H1 (cell line): Measurements from ENCODE around the gene FBH1. TPM values are rescaled to one million over a fixed set of nuclear protein-coding genes. Genes with fewer than 3 reads are reported as not detected.

ENCODE experiments used
- CTCF ChIA-PET: fragments of 300-600 bp; sonication (Branson Sonifier 250); formaldehyde crosslinking; loops from one replicate; lab custom pipeline; 2021; ENCODE audit not compliant: partially characterized antibody; lab: Charles Lee
- POLR2A ChIA-PET: fragments of 300-600 bp; sonication (Branson Sonifier 250); formaldehyde crosslinking; loops from one replicate; lab custom pipeline; 2021; ENCODE audit warnings: inconsistent platforms; ENCODE audit not compliant: partially characterized antibody; lab: Charles Lee
- DNase-seq, 2 experiments: peaks; one replicate each; pipeline versions ENCODE4 v3.0.0 to v3.0.0-alpha.2; 2010 to 2022; ENCODE audit warnings: low spot score in 2 of 2, low read depth in 1 of 2, mixed read lengths in 1 of 2
- FAIRE-seq: peaks from 2 replicates; lab custom pipeline; 2011; peaks lifted over from hg19 to GRCh38; lab: Jason Lieb, UNC
- H2AFZ ChIP-seq: 2 replicates; pipeline ENCODE4 v1.8.1; 2012; ENCODE audit warnings: low read length, inconsistent platforms
- H2AK5ac ChIP-seq: 2 replicates; pipeline ENCODE4 v1.6.1; 2013; ENCODE audit warnings: low read depth, low read length
- H2BK120ac ChIP-seq: replicated peaks from 2 replicates; pipeline ENCODE3; 2013; ENCODE audit warnings: low read depth, low read length, inconsistent platforms
- H2BK12ac ChIP-seq: 2 replicates; pipeline ENCODE4 v1.6.1; 2013; ENCODE audit warnings: low read depth, low read length
- H2BK15ac ChIP-seq: 2 replicates; pipeline ENCODE4 v1.6.1; 2013; ENCODE audit warnings: low read length
- H2BK20ac ChIP-seq: 2 replicates; pipeline ENCODE4 v1.6.1; 2013; ENCODE audit warnings: low read length
- H2BK5ac ChIP-seq: 2 replicates; pipeline ENCODE4 v1.6.1; 2013; ENCODE audit warnings: low read depth, low read length
- H3K14ac ChIP-seq: 2 replicates; pipeline ENCODE4 v1.6.1; 2013; ENCODE audit warnings: inconsistent platforms; ENCODE audit not compliant: insufficient read length
- H3K18ac ChIP-seq: 2 replicates; pipeline ENCODE4 v1.6.1; 2013; ENCODE audit warnings: low read length; ENCODE audit errors: extremely low read depth
- H3K23ac ChIP-seq: 2 replicates; pipeline ENCODE4 v1.6.1; 2013; ENCODE audit warnings: inconsistent platforms; ENCODE audit not compliant: insufficient read length
- H3K23me2 ChIP-seq: 2 replicates; pipeline ENCODE4 v1.6.1; 2013; ENCODE audit warnings: low read depth, low read length
- H3K27ac ChIP-seq: 2 replicates; pipeline ENCODE4 v1.6.1; 2011; ENCODE audit warnings: low read depth, low read length, inconsistent platforms
- H3K27me3 ChIP-seq, 4 experiments: replicated peaks in 1 of 4; 1 replicate in 1 of 4; 2 replicates in 3 of 4; pipeline versions ENCODE4 v1.6.1 to v1.8.1; 2011 to 2013; ENCODE audit warnings: low read length in 3 of 4, mild to moderate bottlenecking in 3 of 4, inconsistent platforms in 2 of 4, mixed read lengths in 2 of 4, moderate library complexity in 1 of 4; ENCODE audit not compliant: control insufficient read depth in 3 of 4, insufficient read depth in 3 of 4; ENCODE audit errors: extremely low read depth in 1 of 4
- H3K36me3 ChIP-seq, 4 experiments: 2 replicates each; pipeline versions ENCODE4 v1.6.1 to v1.8.1; 2011 to 2013; ENCODE audit warnings: mild to moderate bottlenecking in 4 of 4, low read length in 3 of 4, moderate library complexity in 2 of 4, control low read depth in 1 of 4, inconsistent platforms in 1 of 4; ENCODE audit not compliant: insufficient read depth in 4 of 4, control insufficient read depth in 2 of 4
- H3K4ac ChIP-seq: replicated peaks from 2 replicates; pipeline ENCODE3; 2013; ENCODE audit warnings: low read length, low read depth, mixed read lengths, inconsistent platforms; ENCODE audit not compliant: insufficient read length
- H3K4me1 ChIP-seq, 4 experiments: replicated peaks in 1 of 4; 1 replicate in 1 of 4; 2 replicates in 3 of 4; pipeline versions ENCODE4 v1.6.1 to v1.8.1; 2011 to 2013; ENCODE audit warnings: low read length in 3 of 4, inconsistent platforms in 2 of 4, mixed read lengths in 1 of 4; ENCODE audit not compliant: insufficient read depth in 4 of 4, control insufficient read depth in 3 of 4
- H3K4me2 ChIP-seq, 2 experiments: 2 replicates each; pipeline versions ENCODE4 v1.6.1 to v1.8.1; 2011 to 2013; ENCODE audit warnings: low read depth in 2 of 2, low read length in 2 of 2, control low read depth in 1 of 2, inconsistent platforms in 1 of 2, mild to moderate bottlenecking in 1 of 2; ENCODE audit not compliant: insufficient read depth in 1 of 2
- H3K4me3 ChIP-seq, 4 experiments: fragments of 200-600, 300-600 bp in 1 of 4; sonication (generic), shearing (Covaris generic), sonication (Bioruptor Twin) in 1 of 4; 2 replicates each; pipeline versions ENCODE4 v1.5.1 to v1.8.1; 2011 to 2016; ENCODE audit warnings: low read length in 4 of 4, low read depth in 3 of 4, control low read depth in 2 of 4, inconsistent platforms in 2 of 4, mild to moderate bottlenecking in 2 of 4, mixed read lengths in 1 of 4, moderate library complexity in 1 of 4; ENCODE audit not compliant: insufficient read depth in 2 of 4; ENCODE audit errors: extremely low read depth in 1 of 4
- H3K56ac ChIP-seq: replicated peaks from 2 replicates; pipeline ENCODE3; 2013; ENCODE audit warnings: low read depth, mild to moderate bottlenecking, mixed read lengths, low read length, inconsistent platforms; ENCODE audit not compliant: insufficient read length
- H3K79me1 ChIP-seq: 2 replicates; pipeline ENCODE4 v1.6.1; 2013; ENCODE audit warnings: low read depth, low read length, control low read depth
- H3K79me2 ChIP-seq, 2 experiments: 2 replicates each; pipeline versions ENCODE4 v1.6.1 to v1.8.1; 2012 to 2013; ENCODE audit warnings: low read length in 2 of 2, mild to moderate bottlenecking in 2 of 2, inconsistent platforms in 1 of 2; ENCODE audit not compliant: insufficient read depth in 2 of 2, control insufficient read depth in 1 of 2
- H3K9ac ChIP-seq, 4 experiments: replicated peaks in 1 of 4; 1 replicate in 1 of 4; 2 replicates in 3 of 4; pipeline versions ENCODE4 v1.6.1 to v1.8.1; 2011 to 2013; ENCODE audit warnings: low read depth in 3 of 4, low read length in 3 of 4, control low read depth in 2 of 4, mild to moderate bottlenecking in 2 of 4, moderate library complexity in 2 of 4, inconsistent platforms in 1 of 4; ENCODE audit errors: extremely low read depth in 1 of 4
- H3K9me3 ChIP-seq, 2 experiments: 2 replicates each; pipeline versions ENCODE4 v1.6.1 to v1.8.1; 2012 to 2013; ENCODE audit warnings: mild to moderate bottlenecking in 2 of 2, moderate library complexity in 2 of 2, control low read depth in 1 of 2, inconsistent platforms in 1 of 2, low read depth in 1 of 2, low read length in 1 of 2, mixed read lengths in 1 of 2; ENCODE audit not compliant: insufficient read depth in 2 of 2
- H4K20me1 ChIP-seq, 2 experiments: replicated peaks in 1 of 2; 2 replicates each; pipeline versions ENCODE3 to v1.8.1; 2011 to 2013; ENCODE audit warnings: inconsistent platforms in 2 of 2, low read length in 2 of 2, mild to moderate bottlenecking in 1 of 2; ENCODE audit not compliant: insufficient read depth in 2 of 2, control insufficient read depth in 1 of 2
- H4K5ac ChIP-seq: 2 replicates; pipeline ENCODE4 v1.6.1; 2013; ENCODE audit warnings: low read length, low read depth, mixed read lengths, inconsistent platforms; ENCODE audit not compliant: insufficient read length
- H4K8ac ChIP-seq: 2 replicates; pipeline ENCODE4 v1.8.0; 2013; ENCODE audit warnings: mild to moderate bottlenecking, moderate library complexity, low read length, inconsistent platforms; ENCODE audit not compliant: insufficient read depth; ENCODE audit errors: extremely low read depth
- H4K91ac ChIP-seq: replicated peaks from 2 replicates; pipeline ENCODE3; 2013; ENCODE audit warnings: low read length, mixed read lengths, inconsistent platforms; ENCODE audit not compliant: insufficient read length
- CTBP2 ChIP-seq: IDR thresholded peaks from 2 replicates; pipeline ENCODE4 v1.7.0; 2011; ENCODE audit warnings: borderline replicate concordance, mild to moderate bottlenecking, moderate library complexity, mixed read lengths, low read length; ENCODE audit not compliant: insufficient read depth, insufficient read length
- EZH2 ChIP-seq: fragments of 200-600 bp; sonication (generic); IDR thresholded peaks from 2 replicates; pipeline ENCODE4 v1.7.1; 2012; ENCODE audit warnings: low read depth, mild to moderate bottlenecking, moderate library complexity, low read length, inconsistent platforms; ENCODE audit not compliant: severe bottlenecking
- MAFK ChIP-seq: IDR thresholded peaks from 2 replicates; pipeline ENCODE4 v1.6.1; 2012; ENCODE audit warnings: low read depth, mild to moderate bottlenecking, improper control_type of control experiment, low read length
- MAX ChIP-seq: IDR thresholded peaks from 2 replicates; pipeline ENCODE4 v1.6.1; 2012; ENCODE audit warnings: inconsistent platforms
- POU5F1 ChIP-seq: IDR thresholded peaks from 2 replicates; pipeline ENCODE4 v1.6.1; 2011; ENCODE audit warnings: low read depth, mild to moderate bottlenecking, low read length, moderate library complexity
- SIRT6 ChIP-seq: IDR thresholded peaks from one replicate; pipeline ENCODE4 v1.7.1; 2012; ENCODE audit warnings: low read length, inconsistent platforms
- WGBS, 2 experiments: shearing (Covaris generic) in 1 of 2; methylation state at CpG; one replicate each; pipeline versions ENCODE4 v1.1.6 to v1.1.7; 2013 to 2015; ENCODE audit warnings: low lambda C conversion rate in 2 of 2, mixed read lengths in 2 of 2, inconsistent platforms in 1 of 2, low coverage in 1 of 2, missing lambda C conversion rate in 1 of 2; ENCODE audit not compliant: insufficient replicate concordance in 2 of 2, insufficient coverage in 1 of 2, insufficient read length in 1 of 2; ENCODE audit errors: extremely low coverage in 1 of 2, missing lambda C conversion rate in 1 of 2; 5-methylcytosine and 5-hydroxymethylcytosine counted together
- polyA plus RNA-seq, 7 experiments: library from polyadenylated mRNA; depleted of rRNA in 3 of 7; stranded (reverse) in 5 of 7; unstranded in 2 of 7; fragments of >200 nt in 5 of 7; fragments of 200-250 nt in 2 of 7; gene quantifications; 1 replicate in 5 of 7; 2 replicates in 1 of 7; 4 replicates in 1 of 7; pipeline versions ENCODE4 v1.2.1 to v1.2.3, GENCODE V29; 2011 to 2013; ENCODE audit warnings: missing spikeins in 2 of 7, mixed read lengths in 2 of 7
- total RNA-seq: library from RNA; stranded (reverse); fragmentation: NEBNext Ultra II Directional; extraction: Animal tissue kit (Norgen Biotek cat#: 25700); gene quantifications from 2 replicates; pipeline ENCODE4 v1.2.1, GENCODE V29; 2021
- TF ChIP-seq, protein P1 (sequence below), 3 experiments: IDR thresholded peaks; 1 replicate in 2 of 3; 2 replicates in 1 of 3; pipeline versions ENCODE4 v1.5.1 to v1.6.1; 2011; ENCODE audit warnings: low read length in 3 of 3, mild to moderate bottlenecking in 3 of 3, inconsistent platforms in 2 of 3, low read depth in 1 of 3, moderate library complexity in 1 of 3; ENCODE audit not compliant: insufficient read depth in 1 of 3; ENCODE audit errors: control extremely low read depth in 1 of 3
- TF ChIP-seq, protein P2 (sequence below): IDR thresholded peaks from 2 replicates; pipeline ENCODE4 v1.6.1; 2012; ENCODE audit warnings: inconsistent platforms

The FBH1 gene
- total and polyA plus RNA-seq, 2 of the 8 experiments (the other 6 are each of a cell fraction or from before 2014, with no cell fraction given): 31.1 to 51.8 TPM

- Histone ChIP-seq H2AFZ (no peak overlapping the region), H3K4ac (no peak overlapping the region), H3K27ac (no peak overlapping the region), H3K4me1 (no peaks in the 10 kb centered on the region; a peak in 1 of 7 replicates), H2BK12ac (no peak overlapping the region), H3K9ac (no peak overlapping the region), H3K4me2 (no peak overlapping the region), H4K5ac (no peak overlapping the region), H2BK5ac (no peak overlapping the region), H3K23me2 (no peaks in the 10 kb centered on the region), H2BK120ac (no peak overlapping the region), H3K36me3 (no peaks in the 10 kb centered on the region), H2BK15ac (no peak overlapping the region), H4K20me1 (peaks cover 0 to 2% of the 10 kb centered on the region in 2 experiments), H3K9me3 (no peaks in the 10 kb centered on the region), H3K18ac (no peak overlapping the region), H2AK5ac (0 out of 2 replicates have a peak overlapping the region, but pooled peaks have one; percentile 53), H4K91ac (no peak overlapping the region), H2BK20ac (no peak overlapping the region), H3K27me3 (no peaks in the 10 kb centered on the region), H3K14ac (no peak overlapping the region), H3K79me1 (no peaks in the 10 kb centered on the region), H3K56ac (no peak overlapping the region), H3K79me2 (no peaks in the 10 kb centered on the region), H3K23ac (no peak overlapping the region), H4K8ac (peak overlapping the region; percentile 57; the same call in 1 of the 2 replicates), H3K4me3 (no peak overlapping the region)
- WGBS, 2 experiments: 90% methylated on average over 18 of the region's 18 CpGs; no CpG with 5 or more reads in 1 of the 2 experiments
- DNase-seq (no peak), FAIRE-seq (no peak)
- CTCF ChIA-PET: interaction anchor here (0.6 to 9.6 kb wide), 5 partner anchors 9 to 73 kb away, joined by 3 to 70 read pairs (median 3); no protein-coding TSS in a partner anchor
- POLR2A ChIA-PET: interaction anchor here (0.6 to 2.0 kb wide), 5 partner anchors 9 to 41 kb away, joined by 3 to 5 read pairs (median 3); partner anchors contain the start of gene ANKRD16
- TF ChIP-seq, protein P1, sequence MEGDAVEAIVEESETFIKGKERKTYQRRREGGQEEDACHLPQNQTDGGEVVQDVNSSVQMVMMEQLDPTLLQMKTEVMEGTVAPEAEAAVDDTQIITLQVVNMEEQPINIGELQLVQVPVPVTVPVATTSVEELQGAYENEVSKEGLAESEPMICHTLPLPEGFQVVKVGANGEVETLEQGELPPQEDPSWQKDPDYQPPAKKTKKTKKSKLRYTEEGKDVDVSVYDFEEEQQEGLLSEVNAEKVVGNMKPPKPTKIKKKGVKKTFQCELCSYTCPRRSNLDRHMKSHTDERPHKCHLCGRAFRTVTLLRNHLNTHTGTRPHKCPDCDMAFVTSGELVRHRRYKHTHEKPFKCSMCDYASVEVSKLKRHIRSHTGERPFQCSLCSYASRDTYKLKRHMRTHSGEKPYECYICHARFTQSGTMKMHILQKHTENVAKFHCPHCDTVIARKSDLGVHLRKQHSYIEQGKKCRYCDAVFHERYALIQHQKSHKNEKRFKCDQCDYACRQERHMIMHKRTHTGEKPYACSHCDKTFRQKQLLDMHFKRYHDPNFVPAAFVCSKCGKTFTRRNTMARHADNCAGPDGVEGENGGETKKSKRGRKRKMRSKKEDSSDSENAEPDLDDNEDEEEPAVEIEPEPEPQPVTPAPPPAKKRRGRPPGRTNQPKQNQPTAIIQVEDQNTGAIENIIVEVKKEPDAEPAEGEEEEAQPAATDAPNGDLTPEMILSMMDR (IDR thresholded peaks at IDR 0.05; ENCODE audit: control extremely low read depth in 1 of 3, insufficient read depth in 1 of 3, low read depth in 1 of 3, low read length in 3 of 3): no peak
- TF ChIP-seq SIRT6 (no peak), POU5F1 (no peak), MAX (no peak), MAFK (no peak), EZH2 (no peak), CTBP2 (no peak)
- TF ChIP-seq, protein P2, sequence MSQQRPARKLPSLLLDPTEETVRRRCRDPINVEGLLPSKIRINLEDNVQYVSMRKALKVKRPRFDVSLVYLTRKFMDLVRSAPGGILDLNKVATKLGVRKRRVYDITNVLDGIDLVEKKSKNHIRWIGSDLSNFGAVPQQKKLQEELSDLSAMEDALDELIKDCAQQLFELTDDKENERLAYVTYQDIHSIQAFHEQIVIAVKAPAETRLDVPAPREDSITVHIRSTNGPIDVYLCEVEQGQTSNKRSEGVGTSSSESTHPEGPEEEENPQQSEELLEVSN: no peak
These were observed 33.9 kb upstream of the FBH1 start for GRCh38 chr10:5855979-5856700.
